HG03039 (cell line): Measurements from ENCODE around the gene OST4.

ENCODE experiments used
- ATAC-seq: cut with Tn5 transposase; IDR thresholded peaks from one replicate; pipeline ENCODE4 v1.9.1; 2021; ENCODE audit warnings: mild to moderate bottlenecking, moderate library complexity; ENCODE audit not compliant: unreplicated experiment

Gene OST4

GRCh38 chr2:27027211-27027651 lies 44.2 kb downstream of the OST4 start:
- ATAC-seq = no peak

- no peak for ATAC-seq
These were observed 45.3 kb downstream of the OST4 start for GRCh38 chr2:27025861-27026851.

GRCh38 chr2:27025281-27025800 lies 46.1 kb downstream of the OST4 start:
- ATAC-seq = no peak

GRCh38 chr2:27024812-27025211 lies 46.6 kb downstream of the OST4 start:
- ATAC-seq = no peak

GRCh38 chr2:27024188-27024587 lies 47.3 kb downstream of the OST4 start:
- no peak for ATAC-seq

- ATAC-seq = no peak
These were observed 47.7 kb downstream of the OST4 start for GRCh38 chr2:27023740-27024139.

GRCh38 chr2:27021253-27022049 lies 50.0 kb downstream of the OST4 start:
- no peak for ATAC-seq
